ENCODE results near the gene RTN1.

The RTN1 gene

GRCh38 chr14:59828276-59828675 lies 42.3 kb downstream of the RTN1 start:
- Histone ChIP-seq H4K20me1 (ENCODE audit: control insufficient read depth, insufficient read depth, low read depth, low read length) (no peaks in the 10 kb centered on the region), H3K36me3 (ENCODE audit: control insufficient read depth, low read length) (no peaks in the 10 kb centered on the region), H3K9me2 (replicated peaks; ENCODE audit: control insufficient read depth, low read length) (no peaks in the 10 kb centered on the region; the same call in 1 of the 2 replicates), H3K27me3 (ENCODE audit: control insufficient read depth, low read length) (no peaks in the 10 kb centered on the region), H3K4me1 (ENCODE audit: control insufficient read depth, low read length) (peaks cover 4% of the 10 kb centered on the region; the same call in 1 of the 2 replicates), H3K79me2 (ENCODE audit: control insufficient read depth, low read length) (no peaks in the 10 kb centered on the region), H3K27ac (ENCODE audit: low read depth, low read length) (no peak overlapping the region), H3K4me2 (ENCODE audit: low read length) (no peak overlapping the region), H3K4me3 (ENCODE audit: low read length) (no peak overlapping the region), H3F3A (ENCODE audit: control insufficient read depth, insufficient read depth) (no peaks in the 10 kb centered on the region), H3K9me3 (ENCODE audit: control insufficient read depth, insufficient read depth, low read length) (no peaks in the 10 kb centered on the region)
- TF ChIP-seq EZH2phosphoT487 (IDR thresholded peaks at IDR 0.05; ENCODE audit: borderline replicate concordance, low read length) = no peak
- TF ChIP-seq CTCF (IDR thresholded peaks at IDR 0.05; ENCODE audit: low read depth, low read length, poor library complexity, severe bottlenecking) = no peak

- Histone ChIP-seq H3K79me2 (ENCODE audit: control insufficient read depth, low read length) (no peaks in the 10 kb centered on the region), H3K4me3 (ENCODE audit: low read length) (no peak overlapping the region), H3F3A (ENCODE audit: control insufficient read depth, insufficient read depth) (no peaks in the 10 kb centered on the region), H3K4me2 (ENCODE audit: low read length) (no peak overlapping the region), H3K36me3 (ENCODE audit: control insufficient read depth, low read length) (no peaks in the 10 kb centered on the region), H4K20me1 (ENCODE audit: control insufficient read depth, insufficient read depth, low read depth, low read length) (no peaks in the 10 kb centered on the region), H3K9me3 (ENCODE audit: control insufficient read depth, insufficient read depth, low read length) (no peaks in the 10 kb centered on the region), H3K4me1 (ENCODE audit: control insufficient read depth, low read length) (peaks cover 4% of the 10 kb centered on the region; the same call in 1 of the 2 replicates), H3K27me3 (ENCODE audit: control insufficient read depth, low read length) (no peaks in the 10 kb centered on the region), H3K9me2 (replicated peaks; ENCODE audit: control insufficient read depth, low read length) (no peaks in the 10 kb centered on the region; the same call in 1 of the 2 replicates), H3K27ac (ENCODE audit: low read depth, low read length) (no peak overlapping the region)
- TF ChIP-seq EZH2phosphoT487 (IDR thresholded peaks at IDR 0.05; ENCODE audit: borderline replicate concordance, low read length) (no peak), CTCF (IDR thresholded peaks at IDR 0.05; ENCODE audit: low read depth, low read length, poor library complexity, severe bottlenecking) (no peak)
Measured at GRCh38 chr14:59827401-59827800, 43.2 kb downstream of the RTN1 start.

- Histone ChIP-seq H3K9me2 (replicated peaks; ENCODE audit: control insufficient read depth, low read length) (no peaks in the 10 kb centered on the region; the same call in 1 of the 2 replicates), H3K4me1 (ENCODE audit: control insufficient read depth, low read length) (peaks cover 4% of the 10 kb centered on the region; the same call in 1 of the 2 replicates), H3K27me3 (ENCODE audit: control insufficient read depth, low read length) (no peaks in the 10 kb centered on the region), H3K4me2 (ENCODE audit: low read length) (no peak overlapping the region), H3K4me3 (ENCODE audit: low read length) (no peak overlapping the region), H3K9me3 (ENCODE audit: control insufficient read depth, insufficient read depth, low read length) (no peaks in the 10 kb centered on the region), H3K27ac (ENCODE audit: low read depth, low read length) (no peak overlapping the region), H3F3A (ENCODE audit: control insufficient read depth, insufficient read depth) (no peaks in the 10 kb centered on the region), H3K36me3 (ENCODE audit: control insufficient read depth, low read length) (no peaks in the 10 kb centered on the region), H4K20me1 (ENCODE audit: control insufficient read depth, insufficient read depth, low read depth, low read length) (no peaks in the 10 kb centered on the region), H3K79me2 (ENCODE audit: control insufficient read depth, low read length) (no peaks in the 10 kb centered on the region)
- TF ChIP-seq EZH2phosphoT487 (IDR thresholded peaks at IDR 0.05; ENCODE audit: borderline replicate concordance, low read length) (no peak), CTCF (IDR thresholded peaks at IDR 0.05; ENCODE audit: low read depth, low read length, poor library complexity, severe bottlenecking) (no peak)
Measured at GRCh38 chr14:59826150-59826549, 44.4 kb downstream of the RTN1 start.
